K562 (cell line): ENCODE measurements around the gene SNRPA. TPM values are rescaled to one million over a fixed set of nuclear protein-coding genes. Genes with fewer than 3 reads are reported as not detected.

Source experiments
- EGR1 ChIP-seq: fragments of 450-650 bp; conservative IDR thresholded peaks from 2 replicates; pipeline ENCODE4 v1.6.1; 2017; ENCODE audit warnings: mild to moderate bottlenecking
- MGA ChIP-seq: fragments of 450-650 bp; IDR thresholded peaks from 2 replicates; pipeline ENCODE4 v1.6.1; 2016; ENCODE audit warnings: mild to moderate bottlenecking, moderate library complexity
- NR4A1 ChIP-seq, 2 experiments: fragments of 250-450 bp in 1 of 2; fragments of 450-650 bp in 1 of 2; sonication (Bioruptor Pico) in 1 of 2; IDR thresholded peaks; 2 replicates each; pipeline versions ENCODE4 v1.4.0 to v1.6.1; 2016 to 2020; ENCODE audit warnings: mild to moderate bottlenecking in 2 of 2, missing compliant biosample characterization in 1 of 2, missing genetic modification characterization in 1 of 2, moderate library complexity in 1 of 2
- REST ChIP-seq, 2 experiments: fragments of 450-650 bp; formaldehyde crosslinking in 1 of 2; IDR thresholded peaks; 2 replicates each; pipeline versions ENCODE4 v1.4.0 to v1.6.1; 2014 to 2020; ENCODE audit warnings: mild to moderate bottlenecking in 2 of 2, borderline replicate concordance in 1 of 2, low read depth in 1 of 2
- ZNF3 ChIP-seq: fragments of 250-450 bp; sonication (Bioruptor Pico); IDR thresholded peaks from 2 replicates; pipeline ENCODE4 v1.5.0; 2021; ENCODE audit warnings: mild to moderate bottlenecking, moderate library complexity
- polyA plus RNA-seq, 8 experiments: library from polyadenylated mRNA; depleted of rRNA in 4 of 8; stranded (reverse) in 5 of 8; unstranded in 3 of 8; fragments of >200 nt; fragmentation: Nextera tagmentation in 2 of 8; fragmentation: Illumina TruSeq in 1 of 8; extraction: Ambion mirVana in 2 of 8; extraction: Trizol in 1 of 8; gene quantifications; 2 replicates each; pipeline versions ENCODE4 v1.2.1 to v1.2.3, GENCODE V29; 2011 to 2014; ENCODE audit warnings: inconsistent platforms in 1 of 8, missing spikeins in 1 of 8
- total RNA-seq, 7 experiments: library from RNA; depleted of rRNA in 6 of 7; stranded (reverse); fragments of >200 nt in 6 of 7; fragmentation: Illumina TruSeq in 2 of 7; extraction: Trizol in 2 of 7; gene quantifications; 2 replicates each; pipeline versions ENCODE4 v1.2.1 to v1.2.3, GENCODE V29; 2011 to 2021; ENCODE audit warnings: low replicate concordance in 1 of 7

SNRPA gene
- total and polyA plus RNA-seq, 9 of the 15 experiments (the other 6 are each of a cell fraction or from before 2014, with no cell fraction given): 16.3 to 311 (median 193) TPM

GRCh38 chr19:40811478-40812341, 60.7 kb downstream of the SNRPA start (continued):
- TF ChIP-seq REST (IDR thresholded peaks at IDR 0.05; ENCODE audit: borderline replicate concordance) (no peak), REST (CRISPR knock-in tag; IDR thresholded peaks at IDR 0.05; ENCODE audit: low read depth) (no peak), MGA (no peak), ZNF3 (no peak), EGR1 (peak; percentile 40), NR4A1 (CRISPR knock-in tag; IDR thresholded peaks at IDR 0.05) (no peak), NR4A1 (tag; IDR thresholded peaks at IDR 0.05) (no peak)
